ENCODE results near the gene BLVRB. TPM values are rescaled to one million over a fixed set of nuclear protein-coding genes. Genes with fewer than 3 reads are reported as not detected.
"Not testable (repeated sequence)": the region's sequence is repeated elsewhere in the genome, so short reads cannot be mapped to it uniquely, and the experiment has no call there.

The BLVRB gene
- total RNA-seq, 1 experiment from 2014 or later, result 179 TPM

DNA sequence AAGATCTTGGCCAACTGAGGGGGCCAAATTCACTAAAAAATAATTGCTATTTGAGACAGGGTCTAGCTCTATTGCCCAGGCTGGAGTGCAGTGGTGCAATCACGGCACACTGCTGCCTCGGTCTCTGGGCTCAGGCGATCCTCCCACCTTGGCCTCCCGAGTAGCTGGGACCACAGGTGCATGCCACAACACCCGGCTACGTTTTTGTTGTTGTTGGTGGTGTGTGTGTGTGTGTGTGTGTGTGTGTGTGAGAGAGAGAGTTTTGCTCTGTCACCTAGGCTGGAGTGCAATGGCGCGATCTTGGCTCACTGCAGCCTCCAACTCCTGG is 57.0 kb downstream of the BLVRB start:
- not testable (repeated sequence) for H3K4me3 ChIP-seq, H3K36me3 ChIP-seq, H3K9me3 ChIP-seq, H3K27me3 ChIP-seq, DNase-seq

DNA sequence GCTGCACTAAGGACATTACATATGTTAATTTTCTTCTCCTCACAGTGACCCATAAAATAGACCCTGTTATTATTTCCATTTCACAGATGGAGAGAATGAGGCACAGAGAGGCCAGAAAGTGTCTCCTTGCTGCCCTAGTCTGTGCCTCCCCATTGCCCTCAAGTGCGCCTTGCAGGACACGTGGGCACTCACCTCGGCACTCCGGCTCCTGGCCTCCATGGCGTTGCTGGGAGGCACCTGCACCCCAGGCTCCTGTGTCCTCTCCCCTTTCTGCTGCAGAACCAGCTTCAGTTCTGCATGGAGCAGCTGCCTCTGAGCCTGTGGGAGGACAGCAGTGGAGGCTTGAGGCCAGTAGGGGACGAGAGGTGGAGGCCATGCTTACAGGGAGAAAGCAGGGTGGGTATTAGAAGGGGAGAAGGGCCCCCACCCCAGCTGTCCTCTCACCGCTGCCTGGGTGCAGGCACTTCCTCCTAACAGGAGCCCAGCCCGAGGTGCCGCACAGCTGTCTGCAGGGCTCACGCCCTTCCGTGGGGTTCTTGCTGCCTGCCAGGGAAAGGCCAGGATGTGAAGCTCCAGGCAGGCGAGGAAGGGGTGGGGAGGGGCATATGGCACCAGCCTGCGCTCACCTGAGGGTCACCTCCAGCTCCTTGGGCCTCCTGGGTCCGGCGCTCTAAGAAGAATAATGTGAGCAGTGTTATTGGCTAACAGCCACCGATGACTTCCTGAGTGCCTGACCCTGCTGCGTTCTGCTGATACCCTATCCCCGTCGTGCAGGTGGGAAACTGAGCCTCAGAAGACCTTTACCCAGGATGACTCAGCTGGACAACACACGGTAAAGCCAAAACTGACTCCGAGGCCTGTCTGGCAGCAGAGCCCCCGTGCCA is 57.6 kb downstream of the BLVRB start:
- Histone ChIP-seq H3K9me3 (no peaks in the 10 kb centered on the region), H3K4me3 (no peak overlapping the region), H3K27me3 (no peaks in the 10 kb centered on the region), H3K36me3 (no peaks in the 10 kb centered on the region)
- no peak for DNase-seq

DNA sequence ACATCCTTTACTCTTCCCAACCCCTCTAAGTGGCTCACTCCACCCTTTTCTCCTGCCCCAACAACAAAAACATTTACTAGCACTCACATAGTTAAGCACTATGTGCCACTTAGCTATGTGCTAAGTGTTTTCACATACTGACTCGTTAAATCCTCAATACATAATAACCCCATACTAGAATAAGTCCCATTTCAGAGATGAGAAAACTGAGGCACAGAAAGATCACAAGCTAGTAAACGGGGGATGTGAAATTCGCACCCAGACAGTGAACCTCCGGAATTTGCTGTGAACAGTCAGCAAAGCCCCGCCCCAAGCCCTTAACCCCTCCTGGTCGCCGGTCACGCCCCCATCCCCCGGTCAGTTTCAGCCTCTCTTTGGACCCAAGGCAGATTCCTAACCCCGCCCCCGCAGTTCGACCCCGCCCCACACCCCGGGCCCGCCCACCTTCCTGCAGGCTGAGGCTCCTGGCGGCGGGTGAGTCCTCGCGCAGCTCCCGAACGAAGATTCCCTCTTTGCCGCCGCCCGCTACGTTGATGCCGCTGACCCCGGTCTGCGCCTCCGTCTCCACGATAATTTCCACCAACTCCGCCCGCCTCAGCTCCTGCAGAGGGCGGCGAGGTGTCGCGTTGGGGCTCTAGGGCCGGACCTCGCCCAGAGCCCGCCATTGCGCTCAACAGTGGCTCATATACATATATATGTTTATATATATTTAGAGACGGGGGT is 62.1 kb downstream of the BLVRB start:
- H3K36me3 ChIP-seq, result no peaks in the 10 kb centered on the region
- no peaks in the 10 kb centered on the region for H3K27me3 ChIP-seq
- peak overlapping the region; percentile 63 for H3K4me3 ChIP-seq
- H3K9me3 ChIP-seq, result no peaks in the 10 kb centered on the region
- peak; percentile 97 for DNase-seq

DNA sequence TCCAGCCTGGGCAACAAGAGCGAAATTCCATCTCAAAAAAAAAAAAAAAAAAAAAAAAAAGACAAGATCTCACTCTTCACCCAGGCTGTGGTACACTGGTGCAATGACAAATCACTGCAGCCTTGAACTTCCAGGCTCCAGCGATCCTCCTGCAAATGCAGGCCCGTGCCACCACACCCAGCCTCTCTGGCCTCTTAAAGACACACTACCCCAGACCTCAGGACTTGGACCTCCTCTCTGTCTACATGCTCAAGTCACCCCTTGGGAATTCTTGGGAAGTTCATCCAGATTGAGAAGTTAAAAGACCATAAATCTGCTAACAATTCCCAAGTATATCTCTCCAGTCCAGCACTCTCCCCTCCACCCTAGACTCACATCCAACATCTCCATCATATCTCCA is 65.0 kb downstream of the BLVRB start:
- no peak overlapping the region for H3K4me3 ChIP-seq
- no peaks in the 10 kb centered on the region for H3K36me3 ChIP-seq
- H3K9me3 ChIP-seq, result no peaks in the 10 kb centered on the region
- H3K27me3 ChIP-seq, result no peaks in the 10 kb centered on the region
- DNase-seq, result no peak

DNA sequence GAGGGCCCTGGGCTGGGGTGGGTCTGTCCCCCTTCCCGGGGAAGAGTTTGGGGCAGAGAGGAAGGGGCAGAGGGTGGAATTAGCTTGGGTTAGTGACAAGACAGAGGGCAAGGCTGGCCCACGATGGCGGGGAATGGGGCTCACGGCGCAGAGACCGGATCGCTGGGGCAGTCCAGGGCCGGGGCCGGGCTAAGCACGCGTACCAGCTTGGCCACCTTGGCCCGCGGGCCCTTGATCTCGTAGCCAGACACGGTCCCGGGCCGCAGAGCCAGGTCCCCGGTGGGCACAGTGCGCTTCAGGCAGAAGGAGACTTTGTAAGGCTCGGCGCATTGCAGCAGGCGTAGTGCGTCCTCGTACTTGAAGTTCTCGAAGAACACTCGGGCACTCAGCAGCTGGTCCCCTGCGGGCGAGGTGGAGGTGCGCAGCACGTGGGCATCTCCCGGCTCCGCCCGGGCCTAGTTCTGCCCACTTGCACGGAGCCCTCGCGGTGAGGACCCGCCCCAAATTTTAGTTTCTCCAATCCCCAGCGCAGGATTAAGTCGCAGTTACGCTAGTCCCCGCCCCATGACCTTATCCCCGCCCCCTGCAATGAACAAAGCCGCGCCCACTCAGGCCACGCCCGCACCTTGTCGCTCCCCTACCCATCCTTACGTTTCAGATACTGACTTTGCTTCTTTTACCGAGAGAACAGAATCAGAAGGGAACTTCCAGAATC is 67.0 kb downstream of the BLVRB start:
- H3K27me3 ChIP-seq, result no peaks in the 10 kb centered on the region
- no peaks in the 10 kb centered on the region for H3K9me3 ChIP-seq
- H3K36me3 ChIP-seq, result no peaks in the 10 kb centered on the region
- no peak for DNase-seq
- no peak overlapping the region for H3K4me3 ChIP-seq

Other genes starting within 250 kb of the BLVRB start
- gene TTC9B, start 247.4 kb downstream of the BLVRB start, total RNA-seq (2014; rRNA removed; shearing (Covaris generic); ENCODE audit: low replicate concordance), result not detected in 2 replicates
- not detected in 2 replicates for gene CCNP, start 239.1 kb downstream of the BLVRB start, total RNA-seq (2014; rRNA removed; shearing (Covaris generic); ENCODE audit: low replicate concordance)
- 104 and 131 TPM in 2 replicates for gene AKT2, start 180.4 kb downstream of the BLVRB start, total RNA-seq (2014; rRNA removed; shearing (Covaris generic); ENCODE audit: low replicate concordance)
- 27.0 and 37.3 TPM in 2 replicates for gene C19orf47, start 117.3 kb downstream of the BLVRB start, total RNA-seq (2014; rRNA removed; shearing (Covaris generic); ENCODE audit: low replicate concordance)
- gene PLD3, start 117.0 kb downstream of the BLVRB start, total RNA-seq (2014; rRNA removed; shearing (Covaris generic); ENCODE audit: low replicate concordance), result 141 and 144 TPM in 2 replicates
- gene HIPK4, start 75.6 kb downstream of the BLVRB start, total RNA-seq (2014; rRNA removed; shearing (Covaris generic); ENCODE audit: low replicate concordance), result 0.22 and 0.69 TPM in 2 replicates
- gene PRX, start 52.4 kb downstream of the BLVRB start, total RNA-seq (2014; rRNA removed; shearing (Covaris generic); ENCODE audit: low replicate concordance), result 5.6 and 6.3 TPM in 2 replicates
- 19.1 and 35.3 TPM in 2 replicates for gene SERTAD1, start 39.8 kb downstream of the BLVRB start, total RNA-seq (2014; rRNA removed; shearing (Covaris generic); ENCODE audit: low replicate concordance)
- 15.9 and 38.3 TPM in 2 replicates for gene SERTAD3, start 21.4 kb downstream of the BLVRB start, total RNA-seq (2014; rRNA removed; shearing (Covaris generic); ENCODE audit: low replicate concordance)
- 0.16 and 3.0 TPM in 2 replicates for gene SPTBN4, start 1.3 kb upstream of the BLVRB start, total RNA-seq (2014; rRNA removed; shearing (Covaris generic); ENCODE audit: low replicate concordance)
- gene SHKBP1, start 111.1 kb upstream of the BLVRB start, total RNA-seq (2014; rRNA removed; shearing (Covaris generic); ENCODE audit: low replicate concordance), result 61.7 and 105 TPM in 2 replicates
- 12.9 and 26.5 TPM in 2 replicates for gene LTBP4, start 135.6 kb upstream of the BLVRB start, total RNA-seq (2014; rRNA removed; shearing (Covaris generic); ENCODE audit: low replicate concordance)
- gene NUMBL, start 224.9 kb upstream of the BLVRB start, total RNA-seq (2014; rRNA removed; shearing (Covaris generic); ENCODE audit: low replicate concordance), result 42.1 and 42.8 TPM in 2 replicates